Measurements from ENCODE around the gene NUP214.
"Not testable (repeated sequence)": the region's sequence is repeated elsewhere in the genome, so short reads cannot be mapped to it uniquely, and the experiment has no call there.

The NUP214 gene

DNA sequence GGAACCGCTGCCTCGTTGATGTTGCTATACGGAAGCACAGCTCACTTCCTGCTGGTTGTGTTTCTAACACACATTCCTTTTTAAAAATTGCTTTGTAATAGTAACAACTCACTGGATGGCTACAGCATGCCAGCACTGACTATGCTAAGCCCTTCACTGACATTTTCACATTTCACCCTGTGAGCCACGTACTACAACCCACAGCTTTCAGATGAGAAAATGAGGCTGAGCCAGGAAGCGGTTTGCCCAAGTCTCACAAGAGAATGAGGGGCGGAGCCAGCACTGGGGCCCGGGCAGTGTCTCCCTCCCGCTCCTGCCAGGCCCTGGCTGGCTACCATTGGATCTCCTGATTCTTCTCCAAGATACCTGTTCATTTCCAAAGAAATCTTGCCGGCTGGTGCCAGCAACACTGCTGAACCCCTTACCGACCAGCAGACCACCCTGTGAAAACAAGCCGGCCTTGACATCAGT lies 112.6 kb downstream of the NUP214 start:
- DNase-seq, result peak; percentile 70

- no peak for DNase-seq
Measured at GRCh38 chr9:131238402-131239021, 113.1 kb downstream of the NUP214 start.

DNA sequence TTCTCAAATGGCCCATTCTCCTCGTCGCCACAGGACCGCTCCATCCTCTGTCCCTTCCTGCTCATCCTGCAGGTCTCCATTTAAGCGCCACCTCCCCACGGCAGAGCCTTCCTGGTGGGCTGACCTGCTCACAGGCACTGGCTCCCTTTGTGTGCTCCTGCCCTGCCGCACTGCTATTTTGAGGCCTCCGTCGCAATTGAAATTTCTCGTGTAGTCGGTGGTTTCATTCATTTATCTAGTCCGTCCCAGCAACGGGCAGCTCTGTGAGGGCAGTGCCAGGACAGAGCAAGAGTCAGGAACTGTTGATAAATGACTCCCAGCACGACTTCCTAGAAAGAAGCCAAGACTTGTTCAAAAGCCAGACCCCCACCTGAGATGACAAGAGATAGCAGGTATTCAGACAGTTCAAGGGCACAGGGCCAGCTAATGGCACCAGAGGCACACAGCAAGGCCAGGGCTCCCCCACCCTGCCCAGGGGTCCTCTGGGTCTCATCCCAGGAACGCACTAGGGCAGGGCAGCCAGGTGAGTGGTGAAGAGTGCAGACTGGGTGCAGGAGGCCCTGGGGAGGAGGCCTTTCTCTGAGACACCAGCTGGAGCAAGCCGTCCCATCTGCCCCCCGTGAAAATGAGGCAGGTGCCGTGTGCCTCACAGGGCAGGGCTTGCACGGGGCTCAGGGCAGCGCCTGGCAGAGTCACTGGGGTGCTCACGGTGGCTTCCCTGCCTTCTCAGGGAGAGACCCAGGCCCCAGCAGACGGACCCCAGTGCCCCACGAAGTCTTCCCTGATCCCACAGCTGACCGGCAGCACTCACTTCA lies 114.0 kb downstream of the NUP214 start:
- DNase-seq, result no peak

DNA sequence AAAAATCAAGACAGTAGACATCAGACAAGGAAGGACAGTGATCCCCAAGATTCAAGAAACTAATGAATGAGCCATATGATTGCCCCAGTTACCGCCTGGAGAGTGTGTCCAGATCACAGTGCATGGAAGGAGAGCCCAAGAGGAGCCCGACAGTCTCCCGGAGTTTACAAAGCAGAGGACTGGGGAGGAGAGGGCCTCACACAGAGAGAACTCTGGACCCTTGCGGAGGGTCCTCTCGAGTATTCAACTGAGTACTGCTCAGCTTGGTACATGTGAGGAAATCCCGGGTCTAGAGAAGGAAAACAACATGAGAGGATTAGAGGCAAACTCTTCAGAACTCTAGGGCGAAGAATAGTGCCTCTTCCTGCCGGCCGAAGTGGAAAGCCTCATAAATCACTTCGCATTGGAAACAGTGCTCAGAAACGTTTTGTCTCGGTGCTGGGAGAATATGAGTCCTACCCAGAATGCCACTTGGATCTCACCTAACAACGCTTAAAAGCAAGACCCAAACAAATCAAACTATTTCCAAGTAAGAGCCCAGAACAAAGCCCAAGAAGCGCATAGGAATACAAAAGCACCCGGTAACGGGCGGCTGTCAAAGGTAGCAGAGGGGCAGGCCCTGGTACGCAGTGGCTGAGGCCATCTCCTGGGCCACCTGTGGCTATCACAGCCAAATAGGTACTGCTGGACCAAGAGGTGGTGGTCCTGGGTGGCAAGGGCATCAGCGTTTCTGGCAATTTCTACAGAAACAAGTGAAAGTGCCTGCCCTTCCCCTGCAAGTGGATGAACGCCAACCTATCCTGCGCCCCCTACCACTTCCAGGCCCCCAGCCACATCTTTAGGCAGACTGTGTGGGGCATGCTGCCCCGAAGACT lies 114.9 kb downstream of the NUP214 start:
- no peak for DNase-seq

- DNase-seq, result not testable (repeated sequence)
Measured at GRCh38 chr9:131244331-131244730, 118.9 kb downstream of the NUP214 start.

DNA sequence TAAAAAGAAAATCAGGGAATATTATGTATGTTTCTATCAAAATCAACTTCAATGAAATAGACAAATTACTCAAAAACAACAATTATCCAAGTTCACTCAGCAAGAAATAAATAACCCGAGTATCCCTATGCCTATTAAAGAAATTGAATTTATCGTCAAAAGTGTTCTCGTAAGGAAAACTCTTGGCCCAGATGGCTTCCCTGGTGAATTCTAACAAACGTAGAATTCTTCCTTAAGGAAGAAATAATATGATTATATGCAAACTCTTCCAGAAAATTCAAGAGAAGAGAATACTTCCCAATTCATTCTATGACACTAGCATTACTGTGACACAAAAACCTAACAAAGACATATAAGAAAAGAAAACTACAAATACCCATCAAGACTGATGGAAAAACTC lies 121.2 kb downstream of the NUP214 start:
- DNase-seq, result no peak

- DNase-seq, result no peak
Measured at GRCh38 chr9:131252120-131252519, 126.7 kb downstream of the NUP214 start.

GRCh38 chr9:131253891-131254491 lies 128.6 kb downstream of the NUP214 start:
- no peak for DNase-seq

- DNase-seq, result no peak
Measured at GRCh38 chr9:131254626-131255025, 129.2 kb downstream of the NUP214 start.

DNA sequence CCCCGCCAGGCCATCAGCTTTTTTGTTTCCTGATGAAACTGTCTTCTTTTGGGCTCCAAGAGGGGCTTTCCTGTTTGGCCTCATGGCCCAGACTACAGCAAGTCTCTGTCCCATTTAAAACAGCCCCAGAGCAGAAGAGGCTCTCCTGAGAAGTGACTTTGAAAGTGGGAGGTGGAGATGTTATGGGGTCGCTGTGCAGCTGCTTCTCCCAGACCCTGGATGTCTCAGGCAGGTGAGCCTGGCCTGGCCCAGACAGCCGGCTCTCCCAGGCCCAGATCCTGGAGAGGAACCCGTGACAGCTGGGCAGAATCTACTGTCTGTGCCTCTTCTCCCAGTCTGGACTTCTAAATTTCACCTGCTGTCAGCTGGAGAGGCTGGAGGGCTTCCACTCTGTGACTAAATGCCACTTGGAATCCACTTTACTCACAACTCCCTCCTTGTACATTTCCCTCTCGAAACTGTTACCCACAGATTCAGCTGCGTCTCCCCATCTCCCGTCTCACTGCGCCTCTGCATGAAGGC lies 130.4 kb downstream of the NUP214 start:
- no peak for DNase-seq

GRCh38 chr9:131257266-131258025 lies 132.1 kb downstream of the NUP214 start:
- no peak for DNase-seq

GRCh38 chr9:131258186-131258585 lies 132.8 kb downstream of the NUP214 start:
- no peak for DNase-seq

GRCh38 chr9:131258698-131259431 lies 133.5 kb downstream of the NUP214 start:
- no peak for DNase-seq

DNA sequence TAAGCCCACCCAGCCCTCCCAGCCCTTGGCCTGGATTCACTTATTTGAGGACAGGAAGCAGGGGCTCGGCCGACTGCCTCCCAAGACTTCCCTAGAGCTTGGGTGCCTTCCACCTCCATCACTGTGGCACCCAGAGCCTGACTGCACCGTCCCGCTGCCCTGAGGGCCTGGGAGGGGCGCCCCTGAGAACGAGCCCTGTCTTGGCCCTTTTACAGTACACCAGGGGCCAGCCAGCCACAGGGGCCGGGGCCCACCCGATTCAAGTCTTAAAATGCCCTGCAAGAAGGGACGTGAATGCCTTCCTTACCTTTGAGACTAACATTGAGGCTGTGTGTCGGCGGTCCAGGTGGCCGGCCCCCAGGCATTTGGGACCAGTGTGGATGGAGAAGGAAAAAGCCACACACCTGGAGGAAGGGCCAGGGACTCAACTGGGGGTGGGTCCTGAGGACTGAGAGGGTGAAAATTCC lies 134.1 kb downstream of the NUP214 start:
- no peak for DNase-seq

GRCh38 chr9:131259916-131260597 lies 134.7 kb downstream of the NUP214 start:
- no peak for DNase-seq

DNA sequence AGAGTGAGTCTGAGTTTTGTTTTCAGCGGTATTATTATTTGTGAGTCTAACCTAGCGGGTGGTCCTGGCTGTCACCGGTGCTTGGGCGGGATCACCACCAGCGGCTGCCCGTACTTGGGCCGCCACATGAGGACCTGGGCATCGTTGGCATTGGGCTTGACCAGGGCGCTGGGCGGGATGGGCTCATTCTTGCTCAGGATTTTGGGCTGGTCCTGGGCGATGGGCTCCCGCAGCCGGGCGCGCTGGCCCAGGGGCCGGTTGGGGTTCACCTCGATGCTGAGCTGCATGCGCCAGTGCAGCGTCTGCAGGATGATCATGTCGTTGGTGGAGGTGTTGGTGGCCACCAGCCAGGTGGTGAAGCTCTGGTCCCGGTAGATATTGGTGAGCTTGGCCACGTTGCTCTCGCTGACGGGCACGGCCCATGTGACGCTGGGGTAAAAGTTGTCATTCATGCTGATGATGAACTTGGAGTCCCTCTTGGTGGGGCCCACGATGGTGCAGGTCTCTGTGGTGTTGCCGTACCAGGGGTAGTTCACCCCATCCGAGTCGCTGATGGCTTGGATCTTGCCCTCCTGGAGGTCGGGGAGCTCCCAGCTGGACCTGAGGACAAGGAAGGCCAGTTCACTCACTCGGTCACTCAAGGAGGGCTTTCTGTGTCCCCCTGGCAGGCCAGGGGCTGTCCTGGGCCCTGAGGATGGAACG lies 135.5 kb downstream of the NUP214 start:
- no peak for DNase-seq

- DNase-seq, result no peak
Measured at GRCh38 chr9:131262327-131263032, 137.1 kb downstream of the NUP214 start.

GRCh38 chr9:131263033-131263343 lies 137.6 kb downstream of the NUP214 start:
- DNase-seq, result not testable (repeated sequence)

GRCh38 chr9:131263701-131264100 lies 138.3 kb downstream of the NUP214 start:
- DNase-seq, result no peak

All from EL (cell line).